ENCODE measurements around the gene PHACTR1.

DNA sequence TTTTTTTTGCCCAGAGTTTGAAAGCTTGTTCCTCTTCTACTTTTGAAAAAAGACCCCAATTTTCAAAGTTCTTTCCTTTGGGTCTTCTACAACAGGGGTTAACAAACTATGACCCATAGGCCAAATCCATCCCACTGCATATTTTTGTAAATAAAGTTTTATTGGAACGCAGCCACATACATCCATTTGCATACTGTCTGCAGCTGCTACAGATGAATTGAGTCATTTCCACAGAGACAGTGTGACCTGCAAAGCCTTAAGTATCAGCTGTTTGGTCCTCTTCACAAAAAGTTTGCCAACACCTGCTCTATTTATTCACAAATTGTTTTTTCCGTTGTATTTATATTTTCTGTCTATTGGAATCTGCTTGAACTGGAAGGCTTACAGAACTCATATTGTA, 422.6 kb downstream of the PHACTR1 start:
- no peak for TF ChIP-seq RAD21 (conservative IDR thresholded peaks at IDR 0.05 in 1 of 2, IDR thresholded peaks at IDR 0.05 in 1 of 2)
- TF ChIP-seq, protein P1, sequence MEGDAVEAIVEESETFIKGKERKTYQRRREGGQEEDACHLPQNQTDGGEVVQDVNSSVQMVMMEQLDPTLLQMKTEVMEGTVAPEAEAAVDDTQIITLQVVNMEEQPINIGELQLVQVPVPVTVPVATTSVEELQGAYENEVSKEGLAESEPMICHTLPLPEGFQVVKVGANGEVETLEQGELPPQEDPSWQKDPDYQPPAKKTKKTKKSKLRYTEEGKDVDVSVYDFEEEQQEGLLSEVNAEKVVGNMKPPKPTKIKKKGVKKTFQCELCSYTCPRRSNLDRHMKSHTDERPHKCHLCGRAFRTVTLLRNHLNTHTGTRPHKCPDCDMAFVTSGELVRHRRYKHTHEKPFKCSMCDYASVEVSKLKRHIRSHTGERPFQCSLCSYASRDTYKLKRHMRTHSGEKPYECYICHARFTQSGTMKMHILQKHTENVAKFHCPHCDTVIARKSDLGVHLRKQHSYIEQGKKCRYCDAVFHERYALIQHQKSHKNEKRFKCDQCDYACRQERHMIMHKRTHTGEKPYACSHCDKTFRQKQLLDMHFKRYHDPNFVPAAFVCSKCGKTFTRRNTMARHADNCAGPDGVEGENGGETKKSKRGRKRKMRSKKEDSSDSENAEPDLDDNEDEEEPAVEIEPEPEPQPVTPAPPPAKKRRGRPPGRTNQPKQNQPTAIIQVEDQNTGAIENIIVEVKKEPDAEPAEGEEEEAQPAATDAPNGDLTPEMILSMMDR (IDR thresholded peaks at IDR 0.05): no peak
- TF ChIP-seq SMC3 (IDR thresholded peaks at IDR 0.05): no peak
- TF ChIP-seq ZSCAN20 (CRISPR knock-in tag; IDR thresholded peaks at IDR 0.05): no peak
- TF ChIP-seq TP53 (CRISPR knock-in tag; IDR thresholded peaks at IDR 0.05): no peak
- no peak for TF ChIP-seq MYC (IDR thresholded peaks at IDR 0.05; ENCODE audit: borderline replicate concordance, low read length)
- no peak for TF ChIP-seq POLR2AphosphoS2 (conservative IDR thresholded peaks at IDR 0.05; ENCODE audit: low read length)
- TF ChIP-seq POLR2A (IDR thresholded peaks at IDR 0.05; ENCODE audit: low read length): no peak
- TF ChIP-seq, protein P2, sequence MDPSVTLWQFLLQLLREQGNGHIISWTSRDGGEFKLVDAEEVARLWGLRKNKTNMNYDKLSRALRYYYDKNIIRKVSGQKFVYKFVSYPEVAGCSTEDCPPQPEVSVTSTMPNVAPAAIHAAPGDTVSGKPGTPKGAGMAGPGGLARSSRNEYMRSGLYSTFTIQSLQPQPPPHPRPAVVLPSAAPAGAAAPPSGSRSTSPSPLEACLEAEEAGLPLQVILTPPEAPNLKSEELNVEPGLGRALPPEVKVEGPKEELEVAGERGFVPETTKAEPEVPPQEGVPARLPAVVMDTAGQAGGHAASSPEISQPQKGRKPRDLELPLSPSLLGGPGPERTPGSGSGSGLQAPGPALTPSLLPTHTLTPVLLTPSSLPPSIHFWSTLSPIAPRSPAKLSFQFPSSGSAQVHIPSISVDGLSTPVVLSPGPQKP (IDR thresholded peaks at IDR 0.05; ENCODE audit: low read depth, low read length): no peak
- TF ChIP-seq, protein P3, sequence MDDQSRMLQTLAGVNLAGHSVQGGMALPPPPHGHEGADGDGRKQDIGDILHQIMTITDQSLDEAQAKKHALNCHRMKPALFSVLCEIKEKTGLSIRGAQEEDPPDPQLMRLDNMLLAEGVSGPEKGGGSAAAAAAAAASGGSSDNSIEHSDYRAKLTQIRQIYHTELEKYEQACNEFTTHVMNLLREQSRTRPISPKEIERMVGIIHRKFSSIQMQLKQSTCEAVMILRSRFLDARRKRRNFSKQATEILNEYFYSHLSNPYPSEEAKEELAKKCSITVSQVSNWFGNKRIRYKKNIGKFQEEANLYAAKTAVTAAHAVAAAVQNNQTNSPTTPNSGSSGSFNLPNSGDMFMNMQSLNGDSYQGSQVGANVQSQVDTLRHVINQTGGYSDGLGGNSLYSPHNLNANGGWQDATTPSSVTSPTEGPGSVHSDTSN (IDR thresholded peaks at IDR 0.05): no peak
- TF ChIP-seq, protein P4, sequence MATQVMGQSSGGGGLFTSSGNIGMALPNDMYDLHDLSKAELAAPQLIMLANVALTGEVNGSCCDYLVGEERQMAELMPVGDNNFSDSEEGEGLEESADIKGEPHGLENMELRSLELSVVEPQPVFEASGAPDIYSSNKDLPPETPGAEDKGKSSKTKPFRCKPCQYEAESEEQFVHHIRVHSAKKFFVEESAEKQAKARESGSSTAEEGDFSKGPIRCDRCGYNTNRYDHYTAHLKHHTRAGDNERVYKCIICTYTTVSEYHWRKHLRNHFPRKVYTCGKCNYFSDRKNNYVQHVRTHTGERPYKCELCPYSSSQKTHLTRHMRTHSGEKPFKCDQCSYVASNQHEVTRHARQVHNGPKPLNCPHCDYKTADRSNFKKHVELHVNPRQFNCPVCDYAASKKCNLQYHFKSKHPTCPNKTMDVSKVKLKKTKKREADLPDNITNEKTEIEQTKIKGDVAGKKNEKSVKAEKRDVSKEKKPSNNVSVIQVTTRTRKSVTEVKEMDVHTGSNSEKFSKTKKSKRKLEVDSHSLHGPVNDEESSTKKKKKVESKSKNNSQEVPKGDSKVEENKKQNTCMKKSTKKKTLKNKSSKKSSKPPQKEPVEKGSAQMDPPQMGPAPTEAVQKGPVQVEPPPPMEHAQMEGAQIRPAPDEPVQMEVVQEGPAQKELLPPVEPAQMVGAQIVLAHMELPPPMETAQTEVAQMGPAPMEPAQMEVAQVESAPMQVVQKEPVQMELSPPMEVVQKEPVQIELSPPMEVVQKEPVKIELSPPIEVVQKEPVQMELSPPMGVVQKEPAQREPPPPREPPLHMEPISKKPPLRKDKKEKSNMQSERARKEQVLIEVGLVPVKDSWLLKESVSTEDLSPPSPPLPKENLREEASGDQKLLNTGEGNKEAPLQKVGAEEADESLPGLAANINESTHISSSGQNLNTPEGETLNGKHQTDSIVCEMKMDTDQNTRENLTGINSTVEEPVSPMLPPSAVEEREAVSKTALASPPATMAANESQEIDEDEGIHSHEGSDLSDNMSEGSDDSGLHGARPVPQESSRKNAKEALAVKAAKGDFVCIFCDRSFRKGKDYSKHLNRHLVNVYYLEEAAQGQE (IDR thresholded peaks at IDR 0.05): no peak
- TF ChIP-seq PHF8 (IDR thresholded peaks at IDR 0.05; ENCODE audit: borderline replicate concordance, low read depth): no peak
- no peak for TF ChIP-seq BHLHE40 (IDR thresholded peaks at IDR 0.05; ENCODE audit: low read depth, low read length)

All from A549 (cell line).